Activated naive CD4-positive, alpha-beta T cell treated with anti-CD3 and anti-CD28 coated beads, Interleukin-2, amount 50 U/mL, for 24 hours (primary cell): ENCODE data around the gene MARK1.

Experiments
- H3K27ac Mint-ChIP-seq: one replicate; pipeline ENCODE4 v1.8.0; 2021; ENCODE audit warnings: mild to moderate bottlenecking, mixed read lengths
- H3K27me3 Mint-ChIP-seq: one replicate; pipeline ENCODE4 v1.8.0; 2021; ENCODE audit warnings: mixed read lengths
- H3K36me3 Mint-ChIP-seq: one replicate; pipeline ENCODE4 v1.8.0; 2021; ENCODE audit warnings: mixed read lengths
- H3K4me1 Mint-ChIP-seq: one replicate; pipeline ENCODE4 v1.8.0; 2021; ENCODE audit warnings: mixed read lengths
- H3K4me3 Mint-ChIP-seq: one replicate; pipeline ENCODE4 v1.8.0; 2021; ENCODE audit warnings: mild to moderate bottlenecking, mixed read lengths
- H3K9me3 Mint-ChIP-seq: one replicate; pipeline ENCODE4 v1.8.0; 2021; ENCODE audit warnings: mixed read lengths

MARK1 gene

DNA sequence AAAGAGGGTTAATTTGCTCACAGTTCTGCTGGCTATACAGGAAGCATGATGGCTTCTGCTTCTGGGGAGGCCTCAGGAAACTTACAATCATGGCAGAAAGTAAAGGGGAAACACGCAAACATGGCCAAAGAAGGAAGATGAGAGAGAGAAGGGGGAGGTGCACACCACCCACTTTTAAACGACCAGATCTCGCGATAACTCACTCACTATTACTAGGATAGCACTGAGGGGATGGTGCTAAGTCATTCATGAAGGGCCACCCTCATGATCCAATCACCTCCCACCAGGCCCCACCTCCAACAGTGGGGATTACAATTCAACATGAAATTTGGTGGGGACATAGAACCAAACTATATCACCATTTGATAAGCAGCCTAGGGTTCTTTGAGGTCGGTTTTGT, 159.9 kb downstream of the MARK1 start:
- Mint-ChIP-seq H3K9me3 (no peaks in the 10 kb centered on the region), H3K27me3 (peaks cover 4% of the 10 kb centered on the region), H3K4me3 (no peak overlapping the region), H3K36me3 (no peaks in the 10 kb centered on the region), H3K27ac (no peak overlapping the region), H3K4me1 (peaks cover 5% of the 10 kb centered on the region)

DNA sequence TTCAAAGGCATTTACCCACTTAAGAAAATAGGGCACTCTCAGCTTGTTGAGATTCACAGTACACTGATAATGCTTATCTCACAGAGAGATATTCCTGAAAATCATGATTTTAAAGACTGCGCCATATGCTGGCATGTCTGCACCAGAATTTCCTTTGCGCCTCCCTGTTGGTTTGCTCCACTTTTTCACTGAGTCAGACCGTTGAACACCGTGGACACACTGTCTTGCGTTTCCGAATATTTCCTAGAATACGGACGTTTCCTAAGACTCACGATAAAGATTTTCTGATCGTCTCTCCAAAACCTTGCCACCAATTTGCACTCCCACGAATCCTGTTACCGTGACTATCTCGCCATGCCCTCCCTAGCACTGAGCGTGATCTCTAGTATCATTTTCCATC, 161.7 kb downstream of the MARK1 start:
- peaks cover 5% of the 10 kb centered on the region for H3K4me1 Mint-ChIP-seq

DNA sequence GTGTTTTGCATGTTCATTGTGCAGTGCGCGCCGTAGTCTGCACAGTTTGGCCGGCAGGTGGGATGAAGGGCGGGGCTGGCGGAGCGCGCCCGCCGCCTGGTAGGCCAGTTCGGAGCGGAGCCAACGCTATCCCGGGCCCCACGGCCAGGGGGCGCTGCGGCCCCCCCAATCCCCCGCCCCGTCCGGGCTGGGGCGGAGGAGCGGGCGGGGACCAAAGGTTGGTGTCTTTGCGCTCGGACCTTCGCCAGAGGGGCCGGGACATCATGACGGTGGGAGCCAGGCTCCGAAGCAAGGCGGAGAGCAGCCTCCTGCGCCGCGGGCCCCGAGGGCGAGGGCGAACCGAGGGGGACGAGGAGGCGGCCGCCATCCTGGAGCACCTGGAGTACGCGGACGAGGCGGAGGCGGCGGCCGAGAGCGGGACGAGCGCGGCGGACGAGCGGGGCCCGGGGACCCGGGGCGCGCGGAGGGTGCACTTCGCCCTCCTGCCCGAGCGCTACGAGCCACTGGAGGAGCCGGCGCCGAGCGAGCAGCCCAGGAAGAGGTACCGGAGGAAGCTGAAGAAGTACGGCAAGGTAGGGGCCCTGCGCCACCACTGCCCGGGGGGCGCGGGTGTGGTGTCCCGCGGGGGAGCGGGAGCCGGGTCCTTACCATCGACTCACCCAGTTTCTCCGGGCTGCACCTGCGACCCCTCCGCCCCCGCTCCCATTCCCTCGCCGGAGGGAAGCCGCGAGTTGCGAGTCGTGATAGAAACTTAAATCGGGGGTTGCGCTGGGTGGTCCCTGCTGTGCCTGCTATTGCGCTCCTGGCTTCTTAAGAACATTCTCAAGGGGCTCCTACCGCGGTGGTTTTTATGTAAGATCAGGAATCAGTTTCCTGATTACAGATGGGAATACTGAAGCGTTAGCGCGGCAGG, 162.5 kb downstream of the MARK1 start, which contains the start of gene C1orf115:
Gene C1orf115 (plus strand): TSS at position 224 of the 913 bp plus-strand sequence. CDS start 40 bp downstream, at position 264.
- Mint-ChIP-seq H3K27ac (no peak within 1 kb of the TSS), H3K9me3 (no peaks in the 10 kb centered on the region), H3K36me3 (no peaks in the 10 kb centered on the region)

More for the DNA sequence above, 161.7 kb downstream of the MARK1 start:
- H3K4me3 Mint-ChIP-seq, result peak overlapping the region; percentile 79
- peaks cover 4% of the 10 kb centered on the region for H3K27me3 Mint-ChIP-seq
- no peaks in the 10 kb centered on the region for H3K9me3 Mint-ChIP-seq
- H3K36me3 Mint-ChIP-seq, result no peaks in the 10 kb centered on the region
- no peak overlapping the region for H3K27ac Mint-ChIP-seq

DNA sequence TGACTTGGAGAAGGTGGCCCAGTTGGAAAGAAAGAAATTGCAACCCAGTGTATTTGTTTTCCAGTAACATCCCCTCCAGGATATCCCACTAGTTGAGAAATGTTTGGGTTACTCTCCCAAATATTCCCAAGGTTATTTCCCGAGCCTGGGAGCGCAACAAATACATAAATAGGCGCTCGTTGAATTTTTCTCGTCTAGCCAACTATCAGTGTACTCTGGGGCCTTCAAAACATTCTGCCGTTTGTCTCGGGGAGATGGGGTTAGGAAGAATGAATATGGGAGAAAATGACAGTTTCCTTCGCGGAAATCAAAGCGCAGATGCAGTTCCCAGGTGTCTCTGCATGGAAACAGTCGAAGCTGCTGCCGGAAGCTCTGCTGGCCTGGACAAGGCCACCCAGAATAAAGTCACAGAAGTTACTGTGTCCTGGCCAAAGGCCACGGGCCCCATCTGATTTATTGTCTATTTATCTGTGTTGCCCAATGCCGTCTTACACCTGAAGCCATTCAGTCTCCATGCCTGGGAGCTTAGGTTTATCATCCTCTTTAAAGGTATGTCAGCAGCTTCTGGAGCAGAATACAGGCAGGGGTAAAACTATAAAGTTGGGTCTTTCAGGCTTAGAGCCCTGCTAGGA, 163.2 kb downstream of the MARK1 start:
- Mint-ChIP-seq H3K9me3 (no peaks in the 10 kb centered on the region), H3K36me3 (no peaks in the 10 kb centered on the region), H3K27me3 (peaks cover 4% of the 10 kb centered on the region), H3K27ac (no peak overlapping the region), H3K4me1 (peaks cover 5% of the 10 kb centered on the region), H3K4me3 (peak overlapping the region; percentile 54)

More for the DNA sequence above, 162.5 kb downstream of the MARK1 start, which contains the start of gene C1orf115:
- Mint-ChIP-seq H3K4me3 (peak within 1 kb of the TSS; percentile 79), H3K4me1 (peaks cover 5% of the 10 kb centered on the region), H3K27me3 (peaks cover 4% of the 10 kb centered on the region)

DNA sequence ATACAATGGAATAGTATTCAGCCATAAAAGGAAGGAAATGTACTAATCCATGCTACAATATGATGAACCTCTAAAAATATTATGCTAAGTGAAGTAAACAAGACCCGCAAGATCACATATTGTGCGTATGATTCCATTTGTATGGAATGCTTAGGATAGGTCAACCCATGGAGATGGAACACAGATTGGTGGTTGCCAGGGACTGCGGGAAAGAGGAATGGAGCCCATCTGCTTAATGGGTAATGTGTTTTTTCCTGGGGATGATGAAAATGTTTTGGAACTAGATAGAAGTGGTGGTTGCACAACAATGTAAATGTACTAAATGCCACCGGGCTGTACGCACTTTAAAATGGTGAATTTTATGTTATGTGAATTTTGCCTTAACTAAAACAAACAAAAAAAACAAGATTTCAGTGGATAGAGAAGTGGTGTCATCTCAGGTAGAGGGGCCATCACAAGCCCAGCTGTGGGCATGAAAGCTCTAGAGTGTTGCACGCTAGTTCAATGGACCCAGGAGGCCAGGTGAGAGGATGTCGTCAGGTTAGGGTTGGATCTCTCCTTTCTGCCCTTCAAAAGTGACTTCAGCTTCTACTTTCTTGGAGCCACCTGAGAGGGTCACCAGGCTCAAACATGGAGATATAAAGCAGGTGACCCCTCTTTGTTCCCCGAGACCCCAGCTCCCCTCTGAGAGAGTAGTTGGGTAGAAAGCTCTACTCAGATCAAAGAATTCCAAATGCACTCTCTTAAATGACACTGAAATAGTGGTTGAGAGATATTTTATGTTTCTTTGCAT, 164.7 kb downstream of the MARK1 start:
- no peak overlapping the region for H3K27ac Mint-ChIP-seq

DNA sequence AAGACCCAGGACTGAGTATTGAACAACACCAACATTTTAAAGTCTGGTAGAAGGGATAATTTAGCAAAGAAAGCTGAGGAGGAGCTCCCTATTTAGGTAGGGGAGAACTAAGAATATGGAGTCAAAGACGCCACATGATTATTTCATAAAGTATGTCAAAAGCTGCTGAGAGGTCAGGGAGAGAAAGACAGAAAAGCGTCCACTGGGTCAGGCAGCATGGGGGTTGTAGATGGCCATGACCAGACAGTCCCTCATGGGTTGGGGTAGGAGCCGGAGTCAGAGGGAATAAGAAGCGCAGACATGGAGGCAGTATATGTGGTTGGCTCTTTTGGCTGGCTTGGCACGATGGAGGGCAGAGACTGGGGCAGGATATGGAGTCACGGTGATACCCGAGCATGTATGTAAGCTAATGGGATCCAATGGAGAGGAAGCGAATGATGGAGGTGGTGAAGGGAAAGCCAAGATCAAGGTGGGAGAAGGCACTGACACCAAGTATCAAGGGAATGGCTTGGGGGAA, 167.0 kb downstream of the MARK1 start:
- Mint-ChIP-seq H3K36me3 (no peaks in the 10 kb centered on the region), H3K4me3 (no peak overlapping the region), H3K4me1 (peaks cover 2% of the 10 kb centered on the region), H3K9me3 (no peaks in the 10 kb centered on the region), H3K27ac (no peak overlapping the region), H3K27me3 (peaks cover under 1% of the 10 kb centered on the region)

More for the DNA sequence above, 164.7 kb downstream of the MARK1 start:
- H3K4me3 Mint-ChIP-seq, result no peak overlapping the region
- H3K36me3 Mint-ChIP-seq, result no peaks in the 10 kb centered on the region
- no peaks in the 10 kb centered on the region for H3K9me3 Mint-ChIP-seq
- peaks cover 5% of the 10 kb centered on the region for H3K4me1 Mint-ChIP-seq
- H3K27me3 Mint-ChIP-seq, result peaks cover 4% of the 10 kb centered on the region

DNA sequence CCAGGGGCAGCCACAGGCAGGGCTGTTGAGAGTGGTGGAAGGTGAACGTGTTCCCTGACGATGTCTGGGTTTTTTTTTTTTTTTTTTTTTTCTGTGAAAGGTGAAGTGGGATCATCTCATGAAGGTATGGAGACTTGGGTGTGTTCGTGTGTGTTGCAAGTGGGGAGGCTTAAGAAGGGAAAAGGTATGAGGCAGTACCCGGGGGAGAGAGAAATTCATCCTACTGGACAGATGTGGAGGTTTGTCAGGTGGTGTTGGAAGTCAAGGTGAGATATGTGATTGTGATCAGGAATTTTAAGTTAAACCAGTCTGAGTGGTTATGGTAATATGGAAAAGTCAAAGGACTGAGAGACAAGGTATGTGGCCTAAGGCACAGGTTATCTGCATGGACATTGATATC, 167.5 kb downstream of the MARK1 start:
- H3K9me3 Mint-ChIP-seq, result no peaks in the 10 kb centered on the region
- H3K27ac Mint-ChIP-seq, result no peak overlapping the region
- no peak overlapping the region for H3K4me3 Mint-ChIP-seq
- no peaks in the 10 kb centered on the region for H3K36me3 Mint-ChIP-seq
- no peaks in the 10 kb centered on the region for H3K4me1 Mint-ChIP-seq
- H3K27me3 Mint-ChIP-seq, result no peaks in the 10 kb centered on the region

DNA sequence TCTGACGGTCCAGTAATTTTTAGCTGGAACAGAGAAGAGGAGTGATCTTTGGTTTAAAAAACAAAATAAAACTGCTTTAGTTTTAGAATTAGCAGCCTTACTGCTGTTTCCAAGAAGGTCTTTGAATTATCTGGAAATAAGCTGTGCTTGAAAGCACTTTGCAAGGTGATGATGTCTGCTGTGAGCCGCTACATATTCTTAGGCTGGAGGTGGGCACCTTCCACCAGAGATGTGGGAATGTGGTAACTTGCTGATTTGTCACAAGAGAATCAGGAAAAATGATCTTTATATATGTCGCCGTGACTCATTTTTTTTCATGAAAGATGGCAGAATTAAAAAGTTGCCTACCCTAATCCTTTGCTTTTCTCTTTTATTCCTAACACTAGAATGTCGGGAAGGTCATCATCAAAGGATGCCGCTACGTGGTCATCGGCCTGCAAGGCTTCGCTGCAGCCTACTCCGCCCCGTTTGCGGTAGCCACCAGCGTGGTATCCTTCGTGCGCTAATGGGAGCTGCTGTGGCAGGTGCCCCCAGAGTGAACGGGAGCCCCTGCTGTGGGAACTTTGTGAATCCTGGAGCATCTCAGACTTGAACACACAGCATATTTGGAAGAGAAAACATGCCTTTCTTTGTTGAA, 168.4 kb downstream of the MARK1 start:
- Mint-ChIP-seq H3K36me3 (no peaks in the 10 kb centered on the region), H3K4me1 (no peaks in the 10 kb centered on the region), H3K4me3 (no peak overlapping the region), H3K27me3 (no peaks in the 10 kb centered on the region), H3K9me3 (no peaks in the 10 kb centered on the region), H3K27ac (no peak overlapping the region)

DNA sequence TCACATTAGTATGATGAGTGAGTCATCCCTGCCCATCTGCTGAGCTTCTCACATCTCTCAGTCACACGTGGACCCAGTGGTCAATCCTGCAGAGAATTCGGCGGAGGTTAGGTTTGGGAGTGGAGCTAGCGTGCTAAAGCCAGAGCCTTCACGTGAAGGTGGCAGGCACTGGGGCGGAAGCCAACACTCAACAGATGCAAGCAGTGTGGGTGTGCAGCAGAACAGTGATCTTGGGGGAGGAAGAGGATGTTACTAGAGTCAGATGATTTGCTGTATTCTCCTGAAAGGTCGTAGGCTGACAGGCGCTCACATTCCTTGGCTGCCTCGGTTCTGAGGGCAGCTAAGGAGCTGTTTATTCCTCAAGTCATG, 168.9 kb downstream of the MARK1 start:
- H3K36me3 Mint-ChIP-seq, result no peaks in the 10 kb centered on the region
- no peak overlapping the region for H3K4me3 Mint-ChIP-seq
- H3K27ac Mint-ChIP-seq, result no peak overlapping the region
- H3K27me3 Mint-ChIP-seq, result no peaks in the 10 kb centered on the region
- H3K9me3 Mint-ChIP-seq, result no peaks in the 10 kb centered on the region
- H3K4me1 Mint-ChIP-seq, result no peaks in the 10 kb centered on the region

DNA sequence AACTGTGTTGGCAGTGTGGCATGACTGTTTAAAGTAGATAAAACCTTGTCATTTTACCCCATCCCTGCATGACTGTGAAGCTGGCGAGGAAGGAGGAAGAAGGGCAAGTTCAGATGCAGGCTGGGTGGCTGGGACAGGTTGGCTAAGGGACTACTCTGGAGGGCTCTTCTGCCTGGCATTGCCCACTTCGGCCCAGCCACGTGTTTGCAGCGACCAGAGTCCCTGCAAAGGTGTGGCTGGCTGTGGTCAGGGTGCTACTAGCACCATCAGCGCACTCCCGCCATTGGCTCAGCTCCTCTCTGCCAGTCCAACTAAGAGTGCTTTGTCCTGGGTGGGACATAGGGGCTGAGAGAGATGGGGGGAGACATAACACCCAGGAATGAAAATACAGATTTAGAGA, 169.4 kb downstream of the MARK1 start:
- no peaks in the 10 kb centered on the region for H3K9me3 Mint-ChIP-seq

DNA sequence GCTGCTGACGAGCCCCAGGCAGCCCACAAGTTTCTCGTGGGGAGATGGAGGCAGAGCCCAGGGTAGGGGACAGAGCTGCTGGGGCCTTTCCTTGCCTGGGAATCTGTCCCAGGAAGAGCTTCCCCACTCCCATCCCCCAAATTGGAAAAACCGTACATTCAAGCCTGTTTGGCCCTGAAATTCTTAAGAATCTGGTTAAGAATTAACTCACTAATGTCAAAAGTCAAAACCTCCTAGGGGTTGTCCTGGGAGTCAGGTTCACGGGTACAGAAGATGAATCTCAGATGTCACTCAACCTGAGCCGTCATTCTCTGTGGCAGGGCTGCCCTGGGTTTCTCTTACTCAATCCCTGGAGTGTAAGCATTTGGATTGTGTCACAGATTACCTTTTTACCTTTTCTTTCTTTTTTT, 170.7 kb downstream of the MARK1 start:
- no peak overlapping the region for H3K4me3 Mint-ChIP-seq
- no peaks in the 10 kb centered on the region for H3K9me3 Mint-ChIP-seq
- H3K36me3 Mint-ChIP-seq, result no peaks in the 10 kb centered on the region
- H3K27ac Mint-ChIP-seq, result no peak overlapping the region
- H3K27me3 Mint-ChIP-seq, result peaks cover 3% of the 10 kb centered on the region
- H3K4me1 Mint-ChIP-seq, result no peaks in the 10 kb centered on the region

More for the DNA sequence above, 169.4 kb downstream of the MARK1 start:
- Mint-ChIP-seq H3K27me3 (peaks cover 3% of the 10 kb centered on the region), H3K27ac (no peak overlapping the region), H3K4me1 (no peaks in the 10 kb centered on the region), H3K36me3 (no peaks in the 10 kb centered on the region), H3K4me3 (no peak overlapping the region)

DNA sequence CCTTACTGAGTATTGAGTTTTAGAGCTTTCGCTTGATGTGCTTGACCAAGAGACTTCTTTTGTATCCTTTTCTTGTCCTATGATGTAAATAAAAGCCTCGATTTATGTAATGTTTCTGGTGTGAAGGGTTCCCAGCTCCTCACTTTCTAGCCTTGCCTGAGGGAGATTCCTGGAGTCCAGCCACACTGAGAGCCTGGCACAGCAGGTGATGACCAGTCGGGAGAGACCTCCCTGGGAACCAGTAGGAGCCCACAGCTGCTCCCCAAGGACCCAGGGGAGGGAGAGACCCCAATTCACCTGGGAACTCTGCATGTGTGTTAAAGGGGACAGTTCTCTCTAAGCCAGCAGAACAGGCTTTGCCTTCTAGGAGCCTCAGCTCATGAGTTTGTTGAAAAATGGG, 171.1 kb downstream of the MARK1 start:
- Mint-ChIP-seq H3K27me3 (peaks cover 3% of the 10 kb centered on the region), H3K4me3 (no peak overlapping the region), H3K9me3 (no peaks in the 10 kb centered on the region), H3K4me1 (no peaks in the 10 kb centered on the region), H3K36me3 (no peaks in the 10 kb centered on the region), H3K27ac (no peak overlapping the region)

DNA sequence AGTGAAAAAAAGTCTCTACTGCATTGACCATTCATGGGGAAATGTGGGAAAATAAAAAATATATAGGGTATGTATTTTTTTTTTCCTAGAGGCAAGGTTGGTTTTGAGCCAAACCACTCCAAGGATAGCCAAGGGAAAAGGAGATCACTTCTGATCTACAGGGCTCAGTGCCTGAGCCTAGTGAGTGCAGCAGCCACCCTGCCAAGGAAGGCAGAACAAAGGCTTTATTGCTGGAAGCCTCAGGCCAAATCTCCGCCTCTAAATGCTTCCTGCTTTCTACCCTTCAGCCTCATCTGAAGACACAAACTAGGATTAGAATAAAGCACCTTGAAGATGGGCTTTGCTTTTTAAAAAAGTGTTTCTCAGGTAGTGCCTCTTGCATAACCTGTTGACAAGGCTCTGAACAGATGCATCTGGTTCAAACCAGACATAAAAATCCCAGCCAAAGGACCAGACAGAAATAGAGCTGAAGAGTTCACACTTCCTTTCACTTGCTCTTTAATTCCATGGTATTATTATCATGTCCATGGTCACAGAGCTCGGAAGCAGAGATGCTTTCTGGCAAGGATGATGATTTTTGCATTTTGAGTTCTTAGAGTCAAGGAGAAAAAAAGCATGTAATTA, 172.7 kb downstream of the MARK1 start:
- H3K4me1 Mint-ChIP-seq, result no peaks in the 10 kb centered on the region
- H3K4me3 Mint-ChIP-seq, result no peak overlapping the region
- H3K9me3 Mint-ChIP-seq, result no peaks in the 10 kb centered on the region
- H3K27ac Mint-ChIP-seq, result no peak overlapping the region
- H3K27me3 Mint-ChIP-seq, result peaks cover 3% of the 10 kb centered on the region
- H3K36me3 Mint-ChIP-seq, result no peaks in the 10 kb centered on the region

DNA sequence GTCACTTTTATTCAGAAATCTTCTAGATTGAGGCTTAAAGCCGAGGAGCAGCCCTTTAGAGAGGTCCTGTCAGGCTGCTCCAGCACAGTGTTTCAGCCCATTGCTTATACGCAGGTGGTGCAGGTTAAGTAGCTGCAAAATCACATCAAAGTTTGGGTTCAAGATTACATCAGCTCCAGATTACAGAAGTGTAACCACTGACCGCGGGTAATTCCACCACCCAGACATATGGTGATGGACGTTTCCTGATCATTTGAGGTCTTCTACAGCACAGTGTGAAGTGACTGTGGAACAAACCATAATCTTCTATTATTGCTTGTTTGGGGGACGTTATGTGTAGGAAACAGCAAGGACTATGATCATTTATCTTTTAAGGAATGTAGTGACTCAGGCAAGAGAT, 174.0 kb downstream of the MARK1 start:
- H3K4me1 Mint-ChIP-seq, result no peaks in the 10 kb centered on the region
- no peak overlapping the region for H3K27ac Mint-ChIP-seq
- H3K36me3 Mint-ChIP-seq, result no peaks in the 10 kb centered on the region
- H3K9me3 Mint-ChIP-seq, result no peaks in the 10 kb centered on the region
- H3K4me3 Mint-ChIP-seq, result no peak overlapping the region
- H3K27me3 Mint-ChIP-seq, result peaks cover 3% of the 10 kb centered on the region
